Measurements from ENCODE around the gene HDAC1. TPM values are rescaled to one million over a fixed set of nuclear protein-coding genes. Genes with fewer than 3 reads are reported as not detected.
A peak's percentile ranks its signal among the peaks of the same experiment; 100 is the strongest.

HDAC1 gene
- total and polyA plus RNA-seq, 2 of the 8 experiments (the other 6 are each of a cell fraction or from before 2014, with no cell fraction given): 111 to 125 TPM

GRCh38 chr1:32349211-32349708, 57.4 kb downstream of the HDAC1 start:
- no peak for DNase-seq (ENCODE audit: low read depth in 1 of 2, low spot score in 2 of 2)
- Histone ChIP-seq H3K23ac (ENCODE audit: insufficient read length) (no peak overlapping the region), H3K27me3 (replicated peaks in 1 of 4; ENCODE audit: control insufficient read depth in 3 of 4, extremely low read depth in 1 of 4, insufficient read depth in 3 of 4, low read length in 3 of 4) (peaks cover 2 to 20% (median 12%) of the 10 kb centered on the region in 4 experiments), H3K79me1 (ENCODE audit: low read depth, low read length) (no peaks in the 10 kb centered on the region), H3K4me2 (ENCODE audit: insufficient read depth in 1 of 2, low read depth in 2 of 2, low read length in 2 of 2) (no peak overlapping the region), H3K4me3 (ENCODE audit: extremely low read depth in 1 of 4, insufficient read depth in 2 of 4, low read depth in 3 of 4, low read length in 4 of 4) (no peak overlapping the region), H3K36me3 (ENCODE audit: control insufficient read depth in 2 of 4, insufficient read depth in 4 of 4, low read length in 3 of 4) (no peaks in the 10 kb centered on the region), H2BK120ac (replicated peaks; ENCODE audit: low read depth, low read length) (no peak overlapping the region), H3K56ac (replicated peaks; ENCODE audit: insufficient read length, low read depth, low read length) (no peak overlapping the region), H2BK12ac (ENCODE audit: low read depth, low read length) (no peak overlapping the region), H4K91ac (replicated peaks; ENCODE audit: insufficient read length, low read length) (no peak overlapping the region), H3K14ac (ENCODE audit: insufficient read length) (no peak overlapping the region), H2BK5ac (ENCODE audit: low read depth, low read length) (no peak overlapping the region; the same call in 1 of the 2 replicates), H3K4ac (replicated peaks; ENCODE audit: insufficient read length, low read depth, low read length) (no peak overlapping the region), H4K8ac (ENCODE audit: extremely low read depth, insufficient read depth, low read length) (no peak overlapping the region; the same call in 1 of the 2 replicates), H2BK20ac (ENCODE audit: low read length) (no peak overlapping the region), H4K20me1 (replicated peaks in 1 of 2; ENCODE audit: control insufficient read depth in 1 of 2, insufficient read depth in 2 of 2, low read length in 2 of 2) (no peaks in the 10 kb centered on the region), H3K9me3 (ENCODE audit: insufficient read depth in 2 of 2, low read depth in 1 of 2, low read length in 1 of 2) (peaks cover 6 to 12% of the 10 kb centered on the region in 2 experiments), H2AFZ (ENCODE audit: low read length) (no peak overlapping the region), H3K9ac (replicated peaks in 1 of 4; ENCODE audit: extremely low read depth in 1 of 4, low read depth in 3 of 4, low read length in 3 of 4) (no peak overlapping the region), H3K4me1 (replicated peaks in 1 of 4; ENCODE audit: control insufficient read depth in 3 of 4, insufficient read depth in 4 of 4, low read length in 3 of 4) (peaks cover 0 to 9% (median 3%) of the 10 kb centered on the region in 4 experiments; a peak in 5 of 7 replicates), H2BK15ac (ENCODE audit: low read length) (0 out of 2 replicates have a peak overlapping the region, but pooled peaks have one; percentile 9), H4K5ac (ENCODE audit: insufficient read length, low read depth, low read length) (no peak overlapping the region), H3K27ac (ENCODE audit: low read depth, low read length) (no peak overlapping the region), H3K79me2 (ENCODE audit: control insufficient read depth in 1 of 2, insufficient read depth in 2 of 2, low read length in 2 of 2) (no peaks in the 10 kb centered on the region), H3K18ac (ENCODE audit: extremely low read depth, low read length) (no peak overlapping the region), H2AK5ac (ENCODE audit: low read depth, low read length) (no peak overlapping the region), H3K23me2 (ENCODE audit: low read depth, low read length) (peaks cover 6% of the 10 kb centered on the region; the same call in 1 of the 2 replicates)
- POLR2A ChIA-PET (ENCODE audit: partially characterized antibody): interaction anchor here (5.9 to 17.1 kb wide), 2 partner anchors 12 to 16 kb away, joined by 38 to 321 read pairs; partner anchors contain the start of genes FAM229A, MARCKSL1 and TSSK3
- FAIRE-seq: no peak
- CTCF ChIA-PET (ENCODE audit: partially characterized antibody): interaction anchor here (1.5 kb wide), 1 partner anchor 12 kb away, joined by 5 read pairs; no protein-coding TSS in a partner anchor
- WGBS, 2 experiments (ENCODE audit: extremely low coverage in 1 of 2, insufficient coverage in 1 of 2, insufficient read length in 1 of 2, insufficient replicate concordance in 2 of 2, low coverage in 1 of 2, low lambda C conversion rate in 2 of 2, missing lambda C conversion rate in 1 of 2): 91% methylated on average over 8 of the region's 8 CpGs; no CpG with 5 or more reads in 1 of the 2 experiments
- TF ChIP-seq EP300 (IDR thresholded peaks at IDR 0.05; ENCODE audit: borderline replicate concordance in 1 of 2, low read depth in 2 of 2, low read length in 2 of 2): peak in 1 of 2 experiments; percentile 11; a peak in 1 of 3 replicates
- TF ChIP-seq SIRT6 (IDR thresholded peaks at IDR 0.05; ENCODE audit: low read length): no peak
- no peak for TF ChIP-seq CHD2 (IDR thresholded peaks at IDR 0.05; ENCODE audit: low read length)
- TF ChIP-seq SUZ12 (IDR thresholded peaks at IDR 0.05; ENCODE audit: low read length): no peak
- no peak for TF ChIP-seq SIX5 (IDR thresholded peaks at IDR 0.05; ENCODE audit: low read depth, low read length)
- TF ChIP-seq CREB1 (IDR thresholded peaks at IDR 0.05): no peak
